Hematopoietic multipotent progenitor cell treated with erythropoietin and hydrocortisone succinate and interleukin-3 and kit ligand, for 17 days (in vitro differentiated cells): Measurements from ENCODE around the gene HOXC11.

Experiments used
- DNase-seq: peaks from one replicate; pipeline ENCODE4 v3.0.0-alpha.2; 2015; ENCODE audit warnings: low spot score

HOXC11 gene

DNA sequence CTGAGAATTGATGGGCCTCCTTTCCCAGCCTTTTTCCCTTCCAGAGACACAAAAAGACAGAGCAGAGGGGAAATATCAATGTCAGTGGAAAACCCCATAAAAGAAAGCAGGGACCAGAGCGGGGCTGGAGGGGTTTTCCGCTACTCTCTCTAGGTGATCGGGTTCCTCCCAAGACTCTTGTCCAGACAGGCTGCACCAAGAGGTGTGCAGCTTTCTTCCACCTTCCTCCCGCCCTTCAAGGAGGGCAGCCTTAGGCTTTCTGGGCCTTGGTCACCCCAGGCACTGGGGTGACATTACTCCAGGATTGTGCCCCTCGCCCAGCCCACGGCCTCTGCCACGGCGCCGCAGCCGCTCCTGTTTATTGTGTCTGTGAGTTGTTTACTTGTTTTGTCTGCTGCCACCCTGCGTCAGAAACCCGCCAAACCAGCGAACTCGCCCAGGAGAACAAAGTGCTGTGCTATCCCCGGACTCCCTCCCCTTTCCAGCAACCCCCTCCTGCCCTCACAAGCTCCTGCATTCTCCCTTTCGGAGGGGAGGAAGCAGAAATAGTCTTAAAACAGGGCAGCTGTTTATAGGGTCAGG is 48.6 kb downstream of the HOXC11 start:
- DNase-seq = no peak

DNA sequence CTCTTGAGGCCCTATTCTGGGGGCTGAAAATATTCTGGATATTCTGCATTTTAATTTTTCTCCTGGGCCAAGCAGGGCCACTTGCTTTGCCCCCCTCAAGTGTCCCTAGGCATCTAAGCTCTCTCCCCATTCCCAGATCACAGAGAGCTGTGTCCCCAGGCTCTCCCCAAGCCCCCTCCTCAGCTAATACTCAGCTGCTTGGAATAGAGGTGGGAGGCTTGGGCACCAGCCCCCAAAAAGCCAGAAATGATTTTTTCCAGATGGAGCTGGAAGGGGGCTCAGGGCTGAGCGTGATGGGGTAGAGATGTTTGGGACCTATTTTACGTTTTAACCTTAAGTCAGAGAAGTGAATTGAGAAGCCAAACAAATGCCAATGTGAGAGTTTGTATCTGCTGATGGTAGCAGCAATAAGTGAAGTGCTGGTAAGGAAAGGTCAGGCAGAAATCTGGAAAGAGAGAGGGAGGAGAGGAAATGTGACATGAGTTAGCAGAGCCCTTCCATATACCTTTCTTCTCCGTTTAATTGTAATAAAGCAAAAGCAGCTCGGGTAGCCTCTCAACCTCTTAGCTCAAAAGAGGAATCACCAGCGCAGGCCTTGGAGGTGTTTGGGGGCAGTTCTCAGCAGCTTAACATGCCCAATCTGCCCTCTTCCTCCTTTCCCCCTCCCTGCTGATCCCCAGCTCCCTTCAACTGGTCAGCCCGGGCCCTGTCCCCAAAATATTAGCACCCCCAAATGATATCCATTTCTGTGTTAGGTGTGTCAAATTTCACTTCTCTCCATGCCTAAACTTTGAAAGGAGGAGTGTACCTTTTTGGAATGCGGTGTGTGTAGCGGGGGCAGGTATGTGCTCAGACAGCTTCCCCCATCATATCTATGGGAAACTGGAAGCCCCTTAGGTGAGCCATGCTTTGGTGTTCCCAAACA is 50.3 kb downstream of the HOXC11 start:
- DNase-seq = no peak

DNA sequence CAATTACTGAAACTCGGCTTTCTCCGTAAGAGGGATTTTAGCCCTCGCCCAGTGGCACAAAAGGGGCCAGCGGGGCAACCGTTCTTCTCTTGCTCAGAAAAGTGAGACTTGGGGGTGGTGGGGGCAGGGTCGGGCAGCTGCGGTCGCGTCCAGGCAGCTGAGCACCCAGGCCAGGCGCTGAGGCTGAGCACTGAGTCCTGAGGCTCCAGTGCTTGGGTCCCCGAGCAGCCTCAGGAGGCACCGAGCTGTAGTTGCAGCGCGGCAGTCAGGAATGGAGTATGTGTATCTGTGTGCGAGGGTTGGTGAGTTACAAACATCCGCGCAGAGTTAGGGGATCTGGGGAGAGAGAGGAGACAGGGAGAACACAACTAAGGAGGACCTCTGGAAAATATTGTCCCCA is 51.2 kb downstream of the HOXC11 start:
- DNase-seq = no peak

DNA sequence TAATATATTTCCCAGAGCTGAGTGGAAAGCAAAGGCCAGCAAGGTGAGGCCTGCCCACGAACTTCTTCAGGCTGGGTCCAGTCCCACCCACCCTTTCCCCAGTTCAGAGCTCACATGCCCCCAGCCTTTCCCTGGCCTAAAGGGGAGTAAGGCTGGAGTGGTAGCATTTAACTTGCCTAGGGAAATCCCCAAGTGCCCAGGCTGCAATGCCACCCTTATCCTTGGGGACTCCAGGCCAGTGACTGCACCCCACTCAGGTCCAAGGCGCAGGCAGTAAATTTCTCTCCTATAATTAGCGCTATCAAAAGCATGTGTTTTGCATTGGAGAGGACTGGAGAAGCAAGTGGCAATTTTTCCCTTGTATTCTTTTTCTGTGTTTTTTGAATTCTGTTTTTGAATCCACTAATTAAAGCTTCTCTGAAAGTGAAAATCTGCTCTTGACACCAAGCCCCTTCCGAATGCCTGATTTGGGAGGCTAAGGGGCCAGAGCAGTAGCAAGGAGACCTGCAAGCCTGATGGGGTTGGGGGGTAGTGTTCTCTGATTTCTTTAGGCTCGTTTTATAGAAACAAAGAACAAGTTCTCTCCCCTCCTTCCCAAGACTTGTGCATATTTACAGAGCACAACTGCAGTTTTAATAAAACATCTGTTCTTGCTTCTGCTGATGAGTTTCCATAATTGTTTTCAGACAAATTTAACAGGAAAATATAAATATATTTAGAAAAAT is 51.8 kb downstream of the HOXC11 start:
- DNase-seq = no peak

DNA sequence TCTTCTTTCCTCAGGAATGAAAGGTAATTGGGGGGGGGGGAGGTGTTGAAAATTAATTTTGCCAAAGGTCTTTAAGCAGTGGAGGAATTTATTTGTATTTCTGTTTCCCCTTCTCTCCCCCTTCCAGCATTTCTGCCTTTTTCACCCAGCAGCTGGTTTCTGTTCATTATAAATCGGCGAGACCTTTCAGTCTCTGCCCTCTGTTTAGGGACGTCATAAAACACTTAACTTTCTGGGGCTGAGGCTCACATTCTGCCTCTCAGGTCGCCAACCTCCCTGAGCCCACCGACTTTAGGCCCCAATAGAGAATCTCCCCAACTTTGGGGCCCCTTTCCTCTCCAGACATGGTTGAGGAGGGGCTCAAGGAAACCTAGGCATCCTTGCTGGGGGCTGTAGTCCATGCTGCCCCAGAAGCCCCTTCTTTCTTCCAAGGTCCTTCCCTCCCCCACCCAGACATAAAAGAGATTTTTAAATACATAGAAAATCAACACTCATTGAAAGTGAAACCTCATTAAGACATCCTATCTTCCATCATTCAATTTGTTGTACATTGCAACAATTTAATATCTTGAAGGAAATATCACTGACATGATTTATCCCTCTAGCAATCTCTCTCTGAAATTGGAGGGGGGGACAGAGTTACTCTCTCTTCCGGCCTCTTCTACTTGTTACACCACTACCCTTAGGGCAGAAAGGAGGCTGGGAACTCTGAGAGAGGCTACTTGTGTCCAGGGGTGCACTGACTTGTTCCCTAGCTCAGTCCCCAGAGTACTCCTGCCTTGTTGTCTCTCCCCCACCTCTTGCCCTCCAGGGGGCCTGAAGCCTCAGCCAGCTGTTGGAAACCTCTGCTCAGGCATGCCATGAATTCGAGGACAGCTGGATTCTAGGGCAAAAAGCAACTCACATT is 52.8 kb downstream of the HOXC11 start:
- no peak for DNase-seq

DNA sequence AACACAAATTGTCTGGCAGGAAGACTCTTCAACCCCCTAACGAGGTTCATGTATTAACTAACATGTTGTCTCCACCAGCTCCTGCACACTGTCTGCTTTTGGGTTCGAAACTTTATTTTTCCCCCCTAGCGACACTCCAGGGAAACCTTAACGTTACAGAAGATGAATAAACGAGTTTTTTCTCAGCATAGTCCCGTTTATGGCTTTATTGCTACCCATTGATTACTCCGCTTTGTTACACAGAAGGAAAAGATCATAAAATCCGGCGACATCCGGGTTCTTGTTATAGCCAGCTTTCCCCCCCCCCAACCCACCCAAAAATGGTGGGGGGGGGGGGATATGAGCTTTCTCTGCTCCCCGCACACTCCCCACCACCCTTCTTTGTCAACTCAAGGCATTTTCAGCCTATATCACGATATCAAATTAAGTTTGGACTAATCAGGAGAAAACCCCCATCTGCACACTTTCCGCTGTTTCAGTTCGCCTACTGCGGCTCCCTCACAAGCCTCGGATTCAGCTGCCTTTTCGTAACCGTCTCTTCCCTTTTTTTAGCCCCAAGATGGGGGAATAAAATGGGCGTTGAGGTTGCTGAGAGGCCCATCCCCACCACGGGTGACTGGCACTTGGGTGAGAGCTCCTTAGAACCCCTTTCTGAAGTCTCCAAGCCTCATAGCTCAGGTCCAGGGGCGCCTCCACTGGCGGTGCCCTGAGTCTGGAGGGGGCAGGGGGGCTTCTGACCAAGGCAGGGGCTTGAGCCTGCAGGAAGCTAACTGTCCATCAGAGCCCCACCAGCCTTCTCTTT is 53.9 kb downstream of the HOXC11 start:
- no peak for DNase-seq
